ENCODE data around the gene TICAM1. TPM values are rescaled to one million over a fixed set of nuclear protein-coding genes. Genes with fewer than 3 reads are reported as not detected.

TICAM1 gene
- total RNA-seq, 1 experiment from 2014 or later, result 0.61 TPM

DNA sequence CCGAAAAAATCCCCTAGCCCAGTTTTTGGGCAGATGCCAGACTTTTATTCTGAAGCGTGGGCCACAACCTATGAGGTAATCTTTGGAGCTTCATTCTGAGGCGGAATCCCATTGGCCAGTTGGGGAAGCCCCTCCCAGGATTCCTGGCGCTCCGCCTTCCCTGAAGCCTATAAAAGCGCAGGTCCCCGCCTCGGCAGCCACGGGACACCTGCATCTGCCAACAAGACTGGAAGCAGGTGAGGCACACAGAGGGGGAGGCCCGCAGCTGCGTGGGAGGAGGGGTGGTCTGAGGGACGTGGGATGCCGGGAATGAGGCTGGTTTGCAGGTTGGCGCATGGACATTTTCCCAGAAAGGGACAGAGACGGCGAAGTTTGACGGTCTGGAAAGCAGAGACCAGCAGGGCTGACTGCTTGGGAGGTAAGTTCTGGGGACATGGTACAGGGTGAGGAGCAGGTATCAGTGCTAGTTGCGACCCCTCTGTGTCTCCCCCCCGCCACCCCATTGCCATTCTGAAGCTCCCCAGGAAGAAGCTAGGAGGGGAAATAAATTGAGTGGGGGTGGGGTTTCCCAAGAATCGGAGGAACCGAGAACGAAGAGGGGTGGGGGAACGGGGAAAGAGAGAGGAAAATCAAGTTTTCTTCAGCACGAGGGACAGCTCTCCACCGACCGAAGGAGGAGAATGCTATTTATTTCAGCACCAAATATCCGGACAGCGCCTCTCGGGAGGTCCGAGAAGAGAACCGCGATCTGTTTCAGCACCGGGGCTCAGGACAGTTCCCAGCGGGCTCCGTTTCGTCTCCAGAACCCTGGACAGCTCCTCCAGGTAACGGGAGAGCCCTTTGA, 62.4 kb downstream of the TICAM1 start (continued):
- peak; percentile 100 for TF ChIP-seq SMAD3 (CRISPR knock-in tag; IDR thresholded peaks at IDR 0.05; ENCODE audit: borderline replicate concordance)
- no peak for TF ChIP-seq GRHL2 (CRISPR knock-in tag; IDR thresholded peaks at IDR 0.05; ENCODE audit: insufficient replicate concordance, severe bottlenecking)
- TF ChIP-seq HMGA2 (CRISPR knock-in tag; IDR thresholded peaks at IDR 0.05), result no peak
- TF ChIP-seq, protein P1, sequence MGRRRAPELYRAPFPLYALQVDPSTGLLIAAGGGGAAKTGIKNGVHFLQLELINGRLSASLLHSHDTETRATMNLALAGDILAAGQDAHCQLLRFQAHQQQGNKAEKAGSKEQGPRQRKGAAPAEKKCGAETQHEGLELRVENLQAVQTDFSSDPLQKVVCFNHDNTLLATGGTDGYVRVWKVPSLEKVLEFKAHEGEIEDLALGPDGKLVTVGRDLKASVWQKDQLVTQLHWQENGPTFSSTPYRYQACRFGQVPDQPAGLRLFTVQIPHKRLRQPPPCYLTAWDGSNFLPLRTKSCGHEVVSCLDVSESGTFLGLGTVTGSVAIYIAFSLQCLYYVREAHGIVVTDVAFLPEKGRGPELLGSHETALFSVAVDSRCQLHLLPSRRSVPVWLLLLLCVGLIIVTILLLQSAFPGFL (CRISPR knock-in tag; IDR thresholded peaks at IDR 0.05; ENCODE audit: borderline replicate concordance), result peak; percentile 100
- TF ChIP-seq NR2C2 (CRISPR knock-in tag; IDR thresholded peaks at IDR 0.05), result peak; percentile 96
- TF ChIP-seq NFATC4 (CRISPR knock-in tag; IDR thresholded peaks at IDR 0.05), result peak; percentile 91; the same call in 1 of the 2 replicates
- TF ChIP-seq, protein P2, sequence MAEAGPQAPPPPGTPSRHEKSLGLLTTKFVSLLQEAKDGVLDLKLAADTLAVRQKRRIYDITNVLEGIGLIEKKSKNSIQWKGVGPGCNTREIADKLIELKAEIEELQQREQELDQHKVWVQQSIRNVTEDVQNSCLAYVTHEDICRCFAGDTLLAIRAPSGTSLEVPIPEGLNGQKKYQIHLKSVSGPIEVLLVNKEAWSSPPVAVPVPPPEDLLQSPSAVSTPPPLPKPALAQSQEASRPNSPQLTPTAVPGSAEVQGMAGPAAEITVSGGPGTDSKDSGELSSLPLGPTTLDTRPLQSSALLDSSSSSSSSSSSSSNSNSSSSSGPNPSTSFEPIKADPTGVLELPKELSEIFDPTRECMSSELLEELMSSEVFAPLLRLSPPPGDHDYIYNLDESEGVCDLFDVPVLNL (CRISPR knock-in tag; IDR thresholded peaks at IDR 0.05; ENCODE audit: borderline replicate concordance, low read depth), result peak; percentile 99
- TF ChIP-seq NR3C1 (CRISPR knock-in tag; conservative IDR thresholded peaks at IDR 0.05; ENCODE audit: low read depth), result peak; percentile 100
- peak; percentile 100 for TF ChIP-seq TEAD4 (CRISPR knock-in tag; IDR thresholded peaks at IDR 0.05)
- TF ChIP-seq SP1 (CRISPR knock-in tag; conservative IDR thresholded peaks at IDR 0.05), result peak; percentile 98
- TF ChIP-seq, protein P3, sequence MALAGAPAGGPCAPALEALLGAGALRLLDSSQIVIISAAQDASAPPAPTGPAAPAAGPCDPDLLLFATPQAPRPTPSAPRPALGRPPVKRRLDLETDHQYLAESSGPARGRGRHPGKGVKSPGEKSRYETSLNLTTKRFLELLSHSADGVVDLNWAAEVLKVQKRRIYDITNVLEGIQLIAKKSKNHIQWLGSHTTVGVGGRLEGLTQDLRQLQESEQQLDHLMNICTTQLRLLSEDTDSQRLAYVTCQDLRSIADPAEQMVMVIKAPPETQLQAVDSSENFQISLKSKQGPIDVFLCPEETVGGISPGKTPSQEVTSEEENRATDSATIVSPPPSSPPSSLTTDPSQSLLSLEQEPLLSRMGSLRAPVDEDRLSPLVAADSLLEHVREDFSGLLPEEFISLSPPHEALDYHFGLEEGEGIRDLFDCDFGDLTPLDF (CRISPR knock-in tag; IDR thresholded peaks at IDR 0.05), result peak; percentile 100
- peak; percentile 99 for TF ChIP-seq ZNF138 (CRISPR knock-in tag; conservative IDR thresholded peaks at IDR 0.05)
- peak; percentile 100 for TF ChIP-seq ELF4 (CRISPR knock-in tag; IDR thresholded peaks at IDR 0.05; ENCODE audit: low read depth)
- no peak for TF ChIP-seq RORB (CRISPR knock-in tag; IDR thresholded peaks at IDR 0.05)
- TF ChIP-seq CBFB (CRISPR knock-in tag; IDR thresholded peaks at IDR 0.05; ENCODE audit: low read depth), result peak; percentile 100
- TF ChIP-seq, protein P4, sequence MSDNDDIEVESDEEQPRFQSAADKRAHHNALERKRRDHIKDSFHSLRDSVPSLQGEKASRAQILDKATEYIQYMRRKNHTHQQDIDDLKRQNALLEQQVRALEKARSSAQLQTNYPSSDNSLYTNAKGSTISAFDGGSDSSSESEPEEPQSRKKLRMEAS (CRISPR knock-in tag; IDR thresholded peaks at IDR 0.05), result peak; percentile 98
- TF ChIP-seq EMX1 (CRISPR knock-in tag; IDR thresholded peaks at IDR 0.05), result peak; percentile 97
- peak; percentile 99 for TF ChIP-seq NR1H2 (CRISPR knock-in tag; IDR thresholded peaks at IDR 0.05)
- TF ChIP-seq, protein P5, sequence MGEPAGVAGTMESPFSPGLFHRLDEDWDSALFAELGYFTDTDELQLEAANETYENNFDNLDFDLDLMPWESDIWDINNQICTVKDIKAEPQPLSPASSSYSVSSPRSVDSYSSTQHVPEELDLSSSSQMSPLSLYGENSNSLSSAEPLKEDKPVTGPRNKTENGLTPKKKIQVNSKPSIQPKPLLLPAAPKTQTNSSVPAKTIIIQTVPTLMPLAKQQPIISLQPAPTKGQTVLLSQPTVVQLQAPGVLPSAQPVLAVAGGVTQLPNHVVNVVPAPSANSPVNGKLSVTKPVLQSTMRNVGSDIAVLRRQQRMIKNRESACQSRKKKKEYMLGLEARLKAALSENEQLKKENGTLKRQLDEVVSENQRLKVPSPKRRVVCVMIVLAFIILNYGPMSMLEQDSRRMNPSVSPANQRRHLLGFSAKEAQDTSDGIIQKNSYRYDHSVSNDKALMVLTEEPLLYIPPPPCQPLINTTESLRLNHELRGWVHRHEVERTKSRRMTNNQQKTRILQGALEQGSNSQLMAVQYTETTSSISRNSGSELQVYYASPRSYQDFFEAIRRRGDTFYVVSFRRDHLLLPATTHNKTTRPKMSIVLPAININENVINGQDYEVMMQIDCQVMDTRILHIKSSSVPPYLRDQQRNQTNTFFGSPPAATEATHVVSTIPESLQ (CRISPR knock-in tag; IDR thresholded peaks at IDR 0.05), result peak; percentile 98
- TF ChIP-seq JAZF1 (CRISPR knock-in tag; IDR thresholded peaks at IDR 0.05), result no peak
- TF ChIP-seq, protein P6, sequence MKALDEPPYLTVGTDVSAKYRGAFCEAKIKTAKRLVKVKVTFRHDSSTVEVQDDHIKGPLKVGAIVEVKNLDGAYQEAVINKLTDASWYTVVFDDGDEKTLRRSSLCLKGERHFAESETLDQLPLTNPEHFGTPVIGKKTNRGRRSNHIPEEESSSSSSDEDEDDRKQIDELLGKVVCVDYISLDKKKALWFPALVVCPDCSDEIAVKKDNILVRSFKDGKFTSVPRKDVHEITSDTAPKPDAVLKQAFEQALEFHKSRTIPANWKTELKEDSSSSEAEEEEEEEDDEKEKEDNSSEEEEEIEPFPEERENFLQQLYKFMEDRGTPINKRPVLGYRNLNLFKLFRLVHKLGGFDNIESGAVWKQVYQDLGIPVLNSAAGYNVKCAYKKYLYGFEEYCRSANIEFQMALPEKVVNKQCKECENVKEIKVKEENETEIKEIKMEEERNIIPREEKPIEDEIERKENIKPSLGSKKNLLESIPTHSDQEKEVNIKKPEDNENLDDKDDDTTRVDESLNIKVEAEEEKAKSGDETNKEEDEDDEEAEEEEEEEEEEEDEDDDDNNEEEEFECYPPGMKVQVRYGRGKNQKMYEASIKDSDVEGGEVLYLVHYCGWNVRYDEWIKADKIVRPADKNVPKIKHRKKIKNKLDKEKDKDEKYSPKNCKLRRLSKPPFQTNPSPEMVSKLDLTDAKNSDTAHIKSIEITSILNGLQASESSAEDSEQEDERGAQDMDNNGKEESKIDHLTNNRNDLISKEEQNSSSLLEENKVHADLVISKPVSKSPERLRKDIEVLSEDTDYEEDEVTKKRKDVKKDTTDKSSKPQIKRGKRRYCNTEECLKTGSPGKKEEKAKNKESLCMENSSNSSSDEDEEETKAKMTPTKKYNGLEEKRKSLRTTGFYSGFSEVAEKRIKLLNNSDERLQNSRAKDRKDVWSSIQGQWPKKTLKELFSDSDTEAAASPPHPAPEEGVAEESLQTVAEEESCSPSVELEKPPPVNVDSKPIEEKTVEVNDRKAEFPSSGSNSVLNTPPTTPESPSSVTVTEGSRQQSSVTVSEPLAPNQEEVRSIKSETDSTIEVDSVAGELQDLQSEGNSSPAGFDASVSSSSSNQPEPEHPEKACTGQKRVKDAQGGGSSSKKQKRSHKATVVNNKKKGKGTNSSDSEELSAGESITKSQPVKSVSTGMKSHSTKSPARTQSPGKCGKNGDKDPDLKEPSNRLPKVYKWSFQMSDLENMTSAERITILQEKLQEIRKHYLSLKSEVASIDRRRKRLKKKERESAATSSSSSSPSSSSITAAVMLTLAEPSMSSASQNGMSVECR (CRISPR knock-in tag; IDR thresholded peaks at IDR 0.05; ENCODE audit: borderline replicate concordance), result peak; percentile 100
- TF ChIP-seq JUN (CRISPR knock-in tag; IDR thresholded peaks at IDR 0.05), result peak; percentile 100
- TF ChIP-seq TP53 (CRISPR knock-in tag; IDR thresholded peaks at IDR 0.05), result peak; percentile 100
- TF ChIP-seq, protein P7, sequence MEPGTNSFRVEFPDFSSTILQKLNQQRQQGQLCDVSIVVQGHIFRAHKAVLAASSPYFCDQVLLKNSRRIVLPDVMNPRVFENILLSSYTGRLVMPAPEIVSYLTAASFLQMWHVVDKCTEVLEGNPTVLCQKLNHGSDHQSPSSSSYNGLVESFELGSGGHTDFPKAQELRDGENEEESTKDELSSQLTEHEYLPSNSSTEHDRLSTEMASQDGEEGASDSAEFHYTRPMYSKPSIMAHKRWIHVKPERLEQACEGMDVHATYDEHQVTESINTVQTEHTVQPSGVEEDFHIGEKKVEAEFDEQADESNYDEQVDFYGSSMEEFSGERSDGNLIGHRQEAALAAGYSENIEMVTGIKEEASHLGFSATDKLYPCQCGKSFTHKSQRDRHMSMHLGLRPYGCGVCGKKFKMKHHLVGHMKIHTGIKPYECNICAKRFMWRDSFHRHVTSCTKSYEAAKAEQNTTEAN (CRISPR knock-in tag; IDR thresholded peaks at IDR 0.05), result peak; percentile 100
- peak; percentile 99 for TF ChIP-seq MYBL2 (CRISPR knock-in tag; IDR thresholded peaks at IDR 0.05)
